Neuronal stem cell (in vitro differentiated cells): Measurements from ENCODE around the gene REX1BD.

ENCODE experiments used
- DNase-seq: peaks from one replicate; pipeline ENCODE4 v3.0.0-alpha.2; 2013; ENCODE audit warnings: low spot score
- H2AFZ ChIP-seq: one replicate; pipeline ENCODE4 v1.6.1; 2013; ENCODE audit warnings: mild to moderate bottlenecking, low read length, inconsistent platforms
- H2AK5ac ChIP-seq: 2 replicates; pipeline ENCODE4 v1.6.1; 2013; ENCODE audit warnings: low read depth, mild to moderate bottlenecking, inconsistent platforms, low read length, moderate library complexity, mixed read lengths
- H2BK120ac ChIP-seq: 2 replicates; pipeline ENCODE4 v1.6.1; 2013; ENCODE audit warnings: low read depth, mild to moderate bottlenecking, inconsistent platforms, low read length, moderate library complexity, mixed read lengths
- H2BK12ac ChIP-seq: one replicate; pipeline ENCODE4 v1.6.1; 2013; ENCODE audit warnings: low read length, inconsistent platforms
- H2BK15ac ChIP-seq: 2 replicates; pipeline ENCODE4 v1.6.1; 2013; ENCODE audit warnings: mild to moderate bottlenecking, low read length, inconsistent platforms, mixed read lengths
- H2BK5ac ChIP-seq: one replicate; pipeline ENCODE4 v1.6.1; 2013; ENCODE audit warnings: inconsistent platforms, mild to moderate bottlenecking, low read length, moderate library complexity
- H3K14ac ChIP-seq: one replicate; pipeline ENCODE4 v1.6.1; 2013; ENCODE audit warnings: low read length, inconsistent platforms
- H3K18ac ChIP-seq: 2 replicates; pipeline ENCODE4 v1.6.1; 2013; ENCODE audit warnings: low read length, inconsistent platforms
- H3K23ac ChIP-seq: 2 replicates; pipeline ENCODE4 v1.6.1; 2013; ENCODE audit warnings: low read depth, mild to moderate bottlenecking, mixed read lengths, low read length, inconsistent platforms; ENCODE audit not compliant: poor library complexity
- H3K27ac ChIP-seq: replicated peaks from 3 replicates; pipeline ENCODE4 v1.5.1; 2013; ENCODE audit warnings: low read length, inconsistent platforms
- H3K27me3 ChIP-seq, 3 experiments: 2 replicates each; pipeline ENCODE4 v1.6.1; 2013; ENCODE audit warnings: low read length in 3 of 3, mild to moderate bottlenecking in 2 of 3, inconsistent platforms in 1 of 3, low read depth in 1 of 3, mixed read lengths in 1 of 3, moderate library complexity in 1 of 3; ENCODE audit not compliant: control insufficient read depth in 3 of 3, insufficient read depth in 3 of 3
- H3K36me3 ChIP-seq, 2 donors: replicated peaks in 1 of 2; 2 replicates each; pipeline ENCODE4 v1.6.1; 2013; ENCODE audit warnings: low read length in 2 of 2; ENCODE audit not compliant: control insufficient read depth in 2 of 2, insufficient read depth in 2 of 2
- H3K4ac ChIP-seq: 2 replicates; pipeline ENCODE4 v1.6.1; 2013; ENCODE audit warnings: inconsistent platforms, mild to moderate bottlenecking, low read length, moderate library complexity
- H3K4me1 ChIP-seq, 2 donors: 1 replicate in 1 of 2; 2 replicates in 1 of 2; pipeline ENCODE4 v1.6.1; 2013; ENCODE audit warnings: low read length in 2 of 2, low read depth in 1 of 2; ENCODE audit not compliant: control insufficient read depth in 2 of 2, insufficient read depth in 1 of 2
- H3K4me2 ChIP-seq: one replicate; pipeline ENCODE4 v1.6.1; 2013; ENCODE audit warnings: mild to moderate bottlenecking, low read length, inconsistent platforms; ENCODE audit not compliant: insufficient read depth, poor library complexity, severe bottlenecking
- H3K4me3 ChIP-seq, 2 donors: 2 replicates each; pipeline ENCODE4 v1.5.1; 2013; ENCODE audit warnings: low read length in 2 of 2, mild to moderate bottlenecking in 2 of 2, inconsistent platforms in 1 of 2, moderate library complexity in 1 of 2
- H3K79me1 ChIP-seq: one replicate; pipeline ENCODE4 v1.6.1; 2013; ENCODE audit warnings: low read depth, mild to moderate bottlenecking, inconsistent platforms, low read length, moderate library complexity
- H3K9ac ChIP-seq: one replicate; pipeline ENCODE4 v1.6.1; 2013; ENCODE audit warnings: mild to moderate bottlenecking, low read depth, low read length, inconsistent platforms; ENCODE audit not compliant: poor library complexity
- H3K9me3 ChIP-seq, 2 donors: replicated peaks in 1 of 2; 2 replicates each; pipeline versions ENCODE3 to v1.6.1; 2013; ENCODE audit warnings: low read length in 2 of 2, mild to moderate bottlenecking in 2 of 2, inconsistent platforms in 1 of 2, low read depth in 1 of 2, mixed read lengths in 1 of 2, moderate library complexity in 1 of 2; ENCODE audit not compliant: control insufficient read depth in 2 of 2, insufficient read depth in 1 of 2
- H4K8ac ChIP-seq: one replicate; pipeline ENCODE4 v1.6.1; 2013; ENCODE audit warnings: low read depth, mild to moderate bottlenecking, inconsistent platforms, low read length, moderate library complexity
- H4K91ac ChIP-seq: one replicate; pipeline ENCODE4 v1.6.1; 2013; ENCODE audit warnings: low read length, low read depth, mild to moderate bottlenecking, inconsistent platforms; ENCODE audit not compliant: poor library complexity
- WGBS, 2 donors: extraction: QIAGEN DNeasy Blood & Tissue Kit; methylation state at CpG; one replicate each; pipeline ENCODE4 v1.1.7; 2013; ENCODE audit warnings: missing lambda C conversion rate in 2 of 2, mixed read lengths in 1 of 2; ENCODE audit not compliant: insufficient read length in 2 of 2, insufficient replicate concordance in 1 of 2; ENCODE audit errors: extremely low coverage in 2 of 2; 5-methylcytosine and 5-hydroxymethylcytosine counted together

Gene REX1BD

GRCh38 chr19:18606281-18607225 is 18.0 kb downstream of the REX1BD start, which contains the start of gene CRLF1:
Gene CRLF1, minus strand, starts transcription at chr19:18606799. Its CDS starts 143 bp downstream, at chr19:18606656.
- H2AK5ac ChIP-seq, result peak within 1 kb of the TSS; percentile 81
- no CpG with 5 or more reads among the region's 116 CpGs for WGBS, 2 donors

GRCh38 chr19:18607226-18608101 is 18.9 kb downstream of the REX1BD start:
- Histone ChIP-seq H2BK12ac (peak overlapping the region; percentile 58), H4K8ac (no peak overlapping the region), H2BK15ac (peak overlapping the region; percentile 54), H2AK5ac (peak overlapping the region; percentile 60), H4K91ac (no peak overlapping the region), H3K18ac (peak overlapping the region; percentile 38), H2BK5ac (no peak overlapping the region), H3K36me3 (no peaks in the 10 kb centered on the region), H3K14ac (no peak overlapping the region), H3K9ac (no peak overlapping the region), H3K27me3 (peaks cover 66 to 98% (median 93%) of the 10 kb centered on the region in 3 experiments), H2AFZ (peak overlapping the region; percentile 59), H3K23ac (no peak overlapping the region), H3K27ac (no peak overlapping the region), H3K4ac (no peak overlapping the region), H3K4me3 (no peak overlapping the region), H3K79me1 (no peaks in the 10 kb centered on the region), H2BK120ac (no peak overlapping the region), H3K4me2 (peak overlapping the region; percentile 25), H3K9me3 (no peaks in the 10 kb centered on the region), H3K4me1 (peaks cover 30 to 47% of the 10 kb centered on the region in 2 donors)
- WGBS, 2 donors, result no CpG with 5 or more reads among the region's 68 CpGs
- no peak for DNase-seq

More at GRCh38 chr19:18606281-18607225, 18.0 kb downstream of the REX1BD start, which contains the start of gene CRLF1:
- DNase-seq, result no peak
- peaks cover 23 to 39% of the 10 kb centered on the region in 2 donors for H3K4me1 ChIP-seq
- no peak within 1 kb of the TSS for H3K27ac ChIP-seq
- H4K91ac ChIP-seq, result no peak within 1 kb of the TSS
- H3K36me3 ChIP-seq, result no peaks in the 10 kb centered on the region
- H2BK5ac ChIP-seq, result peak within 1 kb of the TSS; percentile 66
- no peak within 1 kb of the TSS for H3K4me3 ChIP-seq
- no peak within 1 kb of the TSS for H3K9ac ChIP-seq
- H2BK12ac ChIP-seq, result peak within 1 kb of the TSS; percentile 58
- no peak within 1 kb of the TSS for H3K14ac ChIP-seq
- H3K23ac ChIP-seq, result peak within 1 kb of the TSS; percentile 91
- H4K8ac ChIP-seq, result no peak within 1 kb of the TSS
- no peak within 1 kb of the TSS for H2BK120ac ChIP-seq
- peak within 1 kb of the TSS; percentile 25 for H3K4me2 ChIP-seq
- H3K9me3 ChIP-seq, result no peaks in the 10 kb centered on the region
- peak within 1 kb of the TSS; percentile 59 for H2AFZ ChIP-seq
- no peak within 1 kb of the TSS for H3K4ac ChIP-seq
- peak within 1 kb of the TSS; percentile 91 for H3K18ac ChIP-seq
- H3K79me1 ChIP-seq, result no peaks in the 10 kb centered on the region
- peak within 1 kb of the TSS; percentile 91 for H2BK15ac ChIP-seq
- H3K27me3 ChIP-seq, result peaks cover 56 to 98% (median 93%) of the 10 kb centered on the region in 3 experiments

GRCh38 chr19:18608102-18608804 is 19.7 kb downstream of the REX1BD start:
- no peak overlapping the region for H2BK120ac ChIP-seq
- H2AFZ ChIP-seq, result no peak overlapping the region
- no peak overlapping the region for H3K4me2 ChIP-seq
- H3K18ac ChIP-seq, result no peak overlapping the region
- DNase-seq, result no peak
- no peaks in the 10 kb centered on the region for H3K9me3 ChIP-seq
- no peak overlapping the region for H3K4me3 ChIP-seq
- no peak overlapping the region for H3K14ac ChIP-seq
- peak overlapping the region; percentile 79 for H2AK5ac ChIP-seq
- peak overlapping the region; percentile 69 for H3K23ac ChIP-seq
- H3K4ac ChIP-seq, result no peak overlapping the region
- peaks cover 31 to 46% of the 10 kb centered on the region in 2 donors for H3K4me1 ChIP-seq
- H3K79me1 ChIP-seq, result no peaks in the 10 kb centered on the region
- peak overlapping the region; percentile 54 for H2BK15ac ChIP-seq
- no peak overlapping the region for H2BK12ac ChIP-seq
- H3K36me3 ChIP-seq, result no peaks in the 10 kb centered on the region
- no peak overlapping the region for H4K91ac ChIP-seq
- H3K27me3 ChIP-seq, result peaks cover 70 to 98% (median 93%) of the 10 kb centered on the region in 3 experiments
- no CpG with 5 or more reads among the region's 5 CpGs for WGBS, 2 donors
- H3K9ac ChIP-seq, result no peak overlapping the region
- no peak overlapping the region for H3K27ac ChIP-seq
- H4K8ac ChIP-seq, result no peak overlapping the region
- H2BK5ac ChIP-seq, result no peak overlapping the region
